ENCODE results near the gene GALM.

DNA sequence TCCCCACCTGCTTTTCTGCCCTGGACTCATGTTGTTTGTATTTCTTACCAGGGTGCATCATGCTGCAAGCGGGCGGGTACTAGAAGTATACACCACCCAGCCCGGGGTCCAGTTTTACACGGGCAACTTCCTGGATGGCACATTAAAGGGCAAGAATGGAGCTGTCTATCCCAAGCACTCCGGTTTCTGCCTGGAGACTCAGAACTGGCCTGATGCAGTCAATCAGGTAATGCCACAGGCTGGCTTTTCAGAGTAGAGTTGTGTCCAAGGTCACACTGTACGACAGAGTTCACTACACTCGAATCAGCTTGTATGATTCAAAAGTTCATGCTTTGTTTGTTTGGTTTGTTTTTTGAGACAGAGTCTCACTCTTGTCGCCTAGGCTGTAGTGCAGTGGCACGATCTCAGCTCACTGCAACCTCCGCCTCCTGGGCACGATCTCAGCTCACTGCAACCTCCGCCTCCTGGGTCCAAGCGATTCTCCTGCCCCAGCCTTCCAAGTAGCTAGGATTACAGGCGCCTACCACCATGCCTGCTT lies 65.8 kb downstream of the GALM start:
- TF ChIP-seq, protein P1, sequence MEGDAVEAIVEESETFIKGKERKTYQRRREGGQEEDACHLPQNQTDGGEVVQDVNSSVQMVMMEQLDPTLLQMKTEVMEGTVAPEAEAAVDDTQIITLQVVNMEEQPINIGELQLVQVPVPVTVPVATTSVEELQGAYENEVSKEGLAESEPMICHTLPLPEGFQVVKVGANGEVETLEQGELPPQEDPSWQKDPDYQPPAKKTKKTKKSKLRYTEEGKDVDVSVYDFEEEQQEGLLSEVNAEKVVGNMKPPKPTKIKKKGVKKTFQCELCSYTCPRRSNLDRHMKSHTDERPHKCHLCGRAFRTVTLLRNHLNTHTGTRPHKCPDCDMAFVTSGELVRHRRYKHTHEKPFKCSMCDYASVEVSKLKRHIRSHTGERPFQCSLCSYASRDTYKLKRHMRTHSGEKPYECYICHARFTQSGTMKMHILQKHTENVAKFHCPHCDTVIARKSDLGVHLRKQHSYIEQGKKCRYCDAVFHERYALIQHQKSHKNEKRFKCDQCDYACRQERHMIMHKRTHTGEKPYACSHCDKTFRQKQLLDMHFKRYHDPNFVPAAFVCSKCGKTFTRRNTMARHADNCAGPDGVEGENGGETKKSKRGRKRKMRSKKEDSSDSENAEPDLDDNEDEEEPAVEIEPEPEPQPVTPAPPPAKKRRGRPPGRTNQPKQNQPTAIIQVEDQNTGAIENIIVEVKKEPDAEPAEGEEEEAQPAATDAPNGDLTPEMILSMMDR (IDR thresholded peaks at IDR 0.05), result no peak
- no peak for TF ChIP-seq POLR2A (IDR thresholded peaks at IDR 0.05)

Measured in adrenal gland (tissue), 5 donors.